OCI-LY1 (cell line): Measurements from ENCODE around the gene TBC1D26.
"Not testable (repeated sequence)": the region's sequence is repeated elsewhere in the genome, so short reads cannot be mapped to it uniquely, and the experiment has no call there.

Experiments
- H2AFZ ChIP-seq: fragments of 200-600 bp; sonication (generic), shearing (Covaris generic); 2 replicates; pipeline ENCODE4 v1.6.0; 2014; ENCODE audit warnings: antibody characterized with exemption, mild to moderate bottlenecking, low read length
- H3F3A ChIP-seq: fragments of 200-600 bp; sonication (generic), shearing (Covaris generic); 2 replicates; pipeline ENCODE4 v1.6.0; 2014; ENCODE audit warnings: mild to moderate bottlenecking, antibody characterized with exemption, low read length, moderate library complexity; ENCODE audit not compliant: insufficient read depth
- H3K27ac ChIP-seq: fragments of 200-600 bp; sonication (generic); 2 replicates; pipeline ENCODE4 v1.5.1; 2014; ENCODE audit warnings: low read length, mixed run types, mild to moderate bottlenecking, low read depth; ENCODE audit not compliant: poor library complexity, severe bottlenecking
- H3K27me3 ChIP-seq: fragments of 200-600 bp; sonication (generic); 2 replicates; pipeline ENCODE4 v1.6.0; 2014; ENCODE audit warnings: antibody characterized with exemption, mild to moderate bottlenecking, low read length, moderate library complexity; ENCODE audit not compliant: insufficient read depth
- H3K36me3 ChIP-seq: fragments of 200-600 bp; sonication (generic); 2 replicates; pipeline ENCODE4 v1.6.1; 2014; ENCODE audit warnings: mild to moderate bottlenecking, antibody characterized with exemption, low read length, moderate library complexity, mixed read lengths; ENCODE audit not compliant: insufficient read depth
- H3K4me1 ChIP-seq: fragments of 200-600 bp; sonication (generic); 2 replicates; pipeline ENCODE4 v1.5.1; 2014; ENCODE audit warnings: mild to moderate bottlenecking, low read length, moderate library complexity; ENCODE audit not compliant: insufficient read depth, severe bottlenecking
- H3K4me2 ChIP-seq: fragments of 200-600 bp; sonication (generic), shearing (Covaris generic); 2 replicates; pipeline ENCODE4 v1.6.1; 2014; ENCODE audit warnings: low read length
- H3K4me3 ChIP-seq: fragments of 200-600 bp; sonication (generic); 2 replicates; pipeline ENCODE4 v1.5.1; 2014; ENCODE audit warnings: low read length, low read depth, mild to moderate bottlenecking, mixed read lengths; ENCODE audit not compliant: poor library complexity, severe bottlenecking
- H3K79me2 ChIP-seq: fragments of 200-600 bp; shearing (Covaris generic); 2 replicates; pipeline ENCODE4 v1.6.1; 2016; ENCODE audit warnings: mixed run types, low read length, mixed read lengths; ENCODE audit not compliant: insufficient read depth
- H3K9ac ChIP-seq: fragments of 200-600 bp; sonication (generic), shearing (Covaris generic); 2 replicates; pipeline ENCODE4 v1.6.1; 2014; ENCODE audit warnings: mild to moderate bottlenecking, low read length, mixed read lengths
- H3K9me2 ChIP-seq: fragments of 200-600 bp; sonication (generic), shearing (Covaris generic); 2 replicates; pipeline ENCODE4 v1.6.1; 2014; ENCODE audit warnings: low read depth, mild to moderate bottlenecking, low read length, mixed read lengths
- H3K9me3 ChIP-seq: fragments of 200-600 bp; shearing (Covaris generic); 2 replicates; pipeline ENCODE4 v1.6.1; 2014; ENCODE audit warnings: low read length, mixed read lengths
- H4K20me1 ChIP-seq: fragments of 200-600 bp; sonication (generic), shearing (Covaris generic); 2 replicates; pipeline ENCODE4 v1.6.0; 2016; ENCODE audit warnings: mild to moderate bottlenecking, low read length; ENCODE audit not compliant: insufficient read depth
- EZH2 ChIP-seq: fragments of 200-600 bp; sonication (generic), shearing (Covaris generic); IDR thresholded peaks from 2 replicates; pipeline ENCODE4 v1.8.0; 2017; ENCODE audit warnings: borderline replicate concordance, mixed run types, mild to moderate bottlenecking, antibody characterized with exemption, low read length, moderate library complexity, mixed read lengths
- TF ChIP-seq, protein P1 (sequence below): fragments of 200-600 bp; sonication (generic), shearing (Covaris generic); IDR thresholded peaks from 2 replicates; pipeline ENCODE4 v1.5.1; 2017; ENCODE audit warnings: mild to moderate bottlenecking, antibody characterized with exemption, low read length, moderate library complexity, mixed read lengths

TBC1D26 gene

DNA sequence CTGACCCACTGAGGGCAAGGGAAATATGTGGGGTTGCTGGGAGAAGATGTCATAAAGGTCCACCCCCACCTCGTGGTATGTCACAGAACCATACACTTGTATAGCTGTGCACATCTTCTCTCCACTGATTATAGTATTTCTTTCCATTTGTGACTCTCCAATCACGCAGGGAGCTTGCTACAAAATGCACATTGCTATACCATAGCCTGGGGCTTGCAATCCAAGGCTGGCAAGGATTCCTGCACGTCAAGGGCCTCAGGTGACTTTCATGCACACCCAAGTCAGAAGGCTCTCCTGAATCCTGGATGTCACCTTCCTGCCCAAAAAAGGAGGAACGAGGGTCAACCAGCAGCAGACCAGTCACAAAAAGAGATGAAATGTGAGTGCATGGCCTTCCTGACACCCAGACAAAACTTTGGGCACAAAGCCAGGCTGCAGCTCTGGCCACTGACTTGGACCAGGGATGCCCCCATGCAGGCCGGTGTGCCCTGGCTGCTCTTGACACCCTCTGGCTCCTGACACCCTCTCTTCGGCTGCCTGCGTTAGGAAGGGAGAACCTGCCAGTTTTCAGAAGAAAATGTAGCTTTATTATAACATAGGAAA lies 12.1 kb downstream of the TBC1D26 start:
- Histone ChIP-seq H3K4me2 (no peak overlapping the region), H3K9me2 (no peaks in the 10 kb centered on the region), H3K4me1 (no peaks in the 10 kb centered on the region), H3K4me3 (no peak overlapping the region), H4K20me1 (no peaks in the 10 kb centered on the region), H3K9me3 (no peaks in the 10 kb centered on the region), H3K27me3 (no peaks in the 10 kb centered on the region), H3K9ac (no peak overlapping the region), H2AFZ (no peak overlapping the region), H3K36me3 (no peaks in the 10 kb centered on the region), H3K27ac (no peak overlapping the region), H3F3A (no peaks in the 10 kb centered on the region), H3K79me2 (no peaks in the 10 kb centered on the region)
- no peak for TF ChIP-seq EZH2
- TF ChIP-seq, protein P1, sequence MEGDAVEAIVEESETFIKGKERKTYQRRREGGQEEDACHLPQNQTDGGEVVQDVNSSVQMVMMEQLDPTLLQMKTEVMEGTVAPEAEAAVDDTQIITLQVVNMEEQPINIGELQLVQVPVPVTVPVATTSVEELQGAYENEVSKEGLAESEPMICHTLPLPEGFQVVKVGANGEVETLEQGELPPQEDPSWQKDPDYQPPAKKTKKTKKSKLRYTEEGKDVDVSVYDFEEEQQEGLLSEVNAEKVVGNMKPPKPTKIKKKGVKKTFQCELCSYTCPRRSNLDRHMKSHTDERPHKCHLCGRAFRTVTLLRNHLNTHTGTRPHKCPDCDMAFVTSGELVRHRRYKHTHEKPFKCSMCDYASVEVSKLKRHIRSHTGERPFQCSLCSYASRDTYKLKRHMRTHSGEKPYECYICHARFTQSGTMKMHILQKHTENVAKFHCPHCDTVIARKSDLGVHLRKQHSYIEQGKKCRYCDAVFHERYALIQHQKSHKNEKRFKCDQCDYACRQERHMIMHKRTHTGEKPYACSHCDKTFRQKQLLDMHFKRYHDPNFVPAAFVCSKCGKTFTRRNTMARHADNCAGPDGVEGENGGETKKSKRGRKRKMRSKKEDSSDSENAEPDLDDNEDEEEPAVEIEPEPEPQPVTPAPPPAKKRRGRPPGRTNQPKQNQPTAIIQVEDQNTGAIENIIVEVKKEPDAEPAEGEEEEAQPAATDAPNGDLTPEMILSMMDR = no peak

DNA sequence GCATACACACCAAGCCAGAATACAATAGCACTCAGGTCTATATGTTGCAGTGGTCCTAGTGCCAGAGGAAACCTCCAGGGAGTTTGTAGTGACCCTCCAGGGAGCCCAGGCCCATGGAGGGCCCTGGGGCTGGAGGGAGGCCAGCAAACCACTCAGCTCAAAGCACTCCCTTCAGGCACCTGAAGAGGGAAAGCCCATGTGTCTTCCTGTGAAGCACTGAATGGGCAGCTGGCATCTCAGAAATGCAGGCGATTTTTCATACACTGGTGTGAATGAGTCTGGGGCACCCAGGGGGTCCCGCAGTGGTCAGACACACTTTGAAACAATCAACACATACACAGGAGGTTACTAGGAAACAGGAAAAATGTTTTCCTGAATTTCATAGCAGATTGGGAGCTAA lies 12.8 kb downstream of the TBC1D26 start:
- no peaks in the 10 kb centered on the region for H4K20me1 ChIP-seq
- no peak overlapping the region for H2AFZ ChIP-seq
- H3K27me3 ChIP-seq = no peaks in the 10 kb centered on the region
- no peaks in the 10 kb centered on the region for H3F3A ChIP-seq
- no peaks in the 10 kb centered on the region for H3K79me2 ChIP-seq
- H3K9ac ChIP-seq = no peak overlapping the region
- H3K27ac ChIP-seq = no peak overlapping the region
- H3K4me3 ChIP-seq = no peak overlapping the region
- H3K9me2 ChIP-seq = no peaks in the 10 kb centered on the region
- no peak overlapping the region for H3K4me2 ChIP-seq
- H3K4me1 ChIP-seq = no peaks in the 10 kb centered on the region
- no peaks in the 10 kb centered on the region for H3K9me3 ChIP-seq
- no peak for TF ChIP-seq EZH2
- TF ChIP-seq, protein P1 = no peak
- no peaks in the 10 kb centered on the region for H3K36me3 ChIP-seq

DNA sequence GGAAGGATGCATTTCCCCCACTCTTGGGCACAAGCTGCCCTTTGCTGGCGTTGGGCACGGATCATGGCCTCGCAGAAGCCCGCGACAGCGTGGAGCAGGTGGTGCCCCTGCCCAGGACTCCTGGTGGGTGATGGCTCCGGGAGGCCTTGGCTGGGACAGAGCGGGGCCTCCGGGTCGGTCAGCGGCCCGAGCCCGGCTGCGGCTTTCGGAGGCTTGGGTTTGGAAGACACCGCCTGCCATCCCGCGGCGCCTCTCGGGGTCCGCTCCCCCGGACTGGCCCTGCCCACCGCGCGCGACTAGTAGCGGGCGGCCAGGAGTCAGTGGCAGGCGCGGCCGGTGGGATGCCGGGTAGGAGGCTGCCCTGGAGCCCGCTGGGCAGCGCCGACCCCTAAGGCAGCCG lies 17.3 kb downstream of the TBC1D26 start:
- not testable (repeated sequence) for H3K4me3 ChIP-seq, H3K27me3 ChIP-seq, H3K27ac ChIP-seq, H4K20me1 ChIP-seq, H3K9ac ChIP-seq, H3K4me1 ChIP-seq, H3K4me2 ChIP-seq, H2AFZ ChIP-seq, H3K9me2 ChIP-seq, H3F3A ChIP-seq, H3K36me3 ChIP-seq, H3K79me2 ChIP-seq, H3K9me3 ChIP-seq

DNA sequence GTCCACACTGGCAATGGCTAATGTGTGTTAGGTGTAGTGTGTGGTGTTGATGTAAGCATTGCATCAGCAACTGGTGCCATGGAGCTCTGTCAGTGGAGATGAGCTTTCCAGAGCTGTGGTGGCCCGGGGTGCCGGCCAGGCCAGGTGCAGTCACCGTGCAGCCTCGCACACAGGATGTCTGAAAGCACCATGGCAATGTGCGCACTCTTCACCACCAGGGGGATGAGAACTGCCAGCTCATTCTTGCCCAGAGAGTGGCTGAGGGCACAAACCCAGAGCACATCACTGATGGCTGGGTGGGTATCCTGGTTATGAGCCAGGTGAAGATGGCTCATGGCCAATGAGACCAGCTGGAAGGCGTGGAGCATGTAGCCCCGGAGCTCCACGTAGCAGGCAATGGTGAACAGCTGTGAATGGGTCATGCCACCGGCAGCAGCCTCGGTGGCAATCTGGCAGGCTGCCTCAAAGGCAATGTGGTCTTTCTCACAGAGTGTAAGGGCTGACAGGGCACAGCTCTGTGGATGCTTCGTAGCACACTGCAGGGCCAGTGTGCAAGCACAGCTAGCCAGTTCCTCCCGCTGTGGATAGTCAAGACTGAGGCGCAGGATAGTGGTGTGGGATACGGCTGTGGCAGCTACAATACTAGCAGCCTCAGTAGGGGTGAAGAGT lies 36.9 kb downstream of the TBC1D26 start:
- not testable (repeated sequence) for H3K36me3 ChIP-seq, H3K27me3 ChIP-seq, H3K79me2 ChIP-seq, H3K4me1 ChIP-seq, H2AFZ ChIP-seq, H3K27ac ChIP-seq, H3K9ac ChIP-seq, H3K9me2 ChIP-seq, H3K4me3 ChIP-seq, H3F3A ChIP-seq, H3K4me2 ChIP-seq, H4K20me1 ChIP-seq, H3K9me3 ChIP-seq

DNA sequence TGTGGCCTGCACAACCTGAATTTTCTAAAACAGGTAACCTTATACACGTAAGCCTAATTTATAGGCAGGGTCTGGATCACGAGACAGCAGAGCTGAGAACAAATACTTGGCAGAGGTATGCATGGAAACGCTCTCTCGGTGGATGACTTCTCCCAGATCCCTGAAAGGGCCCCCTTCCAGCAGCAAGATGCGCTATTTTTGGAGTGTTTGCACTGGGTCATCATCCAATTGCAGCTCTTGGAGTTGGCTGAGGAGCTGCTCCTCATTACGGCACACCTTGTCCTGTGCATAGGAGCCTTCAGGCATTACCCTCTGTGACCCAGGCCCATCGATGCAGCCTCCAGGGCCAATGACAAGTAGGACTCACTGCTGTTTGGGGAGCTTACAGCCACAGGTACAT lies 38.6 kb downstream of the TBC1D26 start:
- H3K4me2 ChIP-seq, H4K20me1 ChIP-seq, H3F3A ChIP-seq, H3K27ac ChIP-seq, H3K9me3 ChIP-seq, H3K9me2 ChIP-seq, H3K9ac ChIP-seq, H3K4me3 ChIP-seq, H2AFZ ChIP-seq, H3K4me1 ChIP-seq, H3K79me2 ChIP-seq, H3K27me3 ChIP-seq, H3K36me3 ChIP-seq: not testable (repeated sequence)
